Superior temporal gyrus (tissue), 1 donor: Measurements from ENCODE around the gene LRP5.
A peak's percentile ranks its signal among the peaks of the same experiment; 100 is the strongest.
"Not testable (repeated sequence)": the region's sequence is repeated elsewhere in the genome, so short reads cannot be mapped to it uniquely, and the experiment has no call there.

Source experiments
- DNase-seq: peaks from one replicate; pipeline ENCODE4 v3.0.0-alpha.2; 2016; ENCODE audit errors: extremely low spot score

LRP5 gene

DNA sequence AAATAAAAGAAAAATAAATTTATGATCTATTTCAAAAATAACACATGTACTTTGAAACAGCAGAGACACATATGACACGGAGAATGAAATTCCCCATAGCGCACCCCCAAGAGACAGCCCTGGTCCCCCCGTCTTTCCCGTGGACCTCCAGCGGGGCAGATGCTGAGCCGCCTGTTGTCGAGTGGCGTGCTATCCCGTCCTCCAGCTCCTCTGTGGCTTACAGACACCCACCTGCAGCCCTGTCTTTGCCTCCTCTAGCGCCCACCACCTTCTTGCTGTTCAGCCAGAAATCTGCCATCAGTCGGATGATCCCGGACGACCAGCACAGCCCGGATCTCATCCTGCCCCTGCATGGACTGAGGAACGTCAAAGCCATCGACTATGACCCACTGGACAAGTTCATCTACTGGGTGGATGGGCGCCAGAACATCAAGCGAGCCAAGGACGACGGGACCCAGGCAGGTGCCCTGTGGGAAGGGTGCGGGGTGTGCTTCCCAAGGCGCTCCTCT is 103.7 kb downstream of the LRP5 start:
- DNase-seq = no peak

DNA sequence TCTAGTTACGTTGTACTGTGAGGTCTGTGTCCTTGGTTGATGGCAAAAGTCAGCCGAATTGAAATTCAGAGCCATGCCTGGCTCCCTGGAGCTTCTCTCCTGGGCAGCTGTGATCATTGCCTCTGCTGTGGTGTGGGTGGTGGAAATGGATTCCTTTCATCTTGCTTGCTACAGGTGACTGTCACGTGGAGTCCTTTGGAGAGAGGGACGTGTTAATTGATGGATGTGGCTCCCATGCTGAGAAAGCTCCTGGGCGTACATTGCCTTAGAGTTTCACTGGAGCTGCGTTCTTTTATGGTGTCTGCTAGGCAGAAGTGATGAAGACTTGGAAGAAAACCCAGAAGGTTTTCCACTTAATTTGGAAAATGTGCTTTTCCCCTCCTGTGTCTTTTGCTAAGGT is 106.3 kb downstream of the LRP5 start:
- no peak for DNase-seq

DNA sequence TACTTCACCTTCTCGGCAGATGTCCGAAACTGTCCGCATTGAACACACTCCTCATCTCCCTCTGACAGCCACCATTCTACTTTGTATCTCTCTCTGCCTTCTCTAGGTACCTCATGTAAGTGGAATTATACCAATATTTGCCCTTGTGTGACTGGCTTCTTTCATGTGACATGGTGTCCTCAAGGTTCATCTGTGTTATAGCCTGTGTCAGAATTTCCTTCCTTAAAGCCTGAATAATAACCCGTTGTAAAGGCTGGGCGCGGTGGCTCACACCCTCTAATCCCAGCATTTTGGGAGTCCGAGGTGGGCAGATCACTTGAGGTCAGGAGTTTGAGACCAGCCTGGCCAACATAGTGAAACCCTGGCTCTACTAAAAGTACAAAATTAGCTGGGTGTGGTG is 107.8 kb downstream of the LRP5 start:
- no peak for DNase-seq

DNA sequence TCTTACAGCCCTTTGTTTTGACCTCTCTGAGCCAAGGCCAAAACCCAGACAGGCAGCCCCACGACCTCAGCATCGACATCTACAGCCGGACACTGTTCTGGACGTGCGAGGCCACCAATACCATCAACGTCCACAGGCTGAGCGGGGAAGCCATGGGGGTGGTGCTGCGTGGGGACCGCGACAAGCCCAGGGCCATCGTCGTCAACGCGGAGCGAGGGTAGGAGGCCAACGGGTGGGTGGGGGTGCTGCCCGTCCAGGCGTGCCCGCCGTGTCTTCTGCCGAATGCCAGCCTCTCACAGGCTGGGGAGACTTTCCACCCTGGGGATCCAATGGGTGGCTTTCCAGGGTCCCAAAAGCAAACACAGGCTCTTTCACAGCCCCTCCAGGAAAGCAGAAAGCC is 111.1 kb downstream of the LRP5 start:
- no peak for DNase-seq

DNA sequence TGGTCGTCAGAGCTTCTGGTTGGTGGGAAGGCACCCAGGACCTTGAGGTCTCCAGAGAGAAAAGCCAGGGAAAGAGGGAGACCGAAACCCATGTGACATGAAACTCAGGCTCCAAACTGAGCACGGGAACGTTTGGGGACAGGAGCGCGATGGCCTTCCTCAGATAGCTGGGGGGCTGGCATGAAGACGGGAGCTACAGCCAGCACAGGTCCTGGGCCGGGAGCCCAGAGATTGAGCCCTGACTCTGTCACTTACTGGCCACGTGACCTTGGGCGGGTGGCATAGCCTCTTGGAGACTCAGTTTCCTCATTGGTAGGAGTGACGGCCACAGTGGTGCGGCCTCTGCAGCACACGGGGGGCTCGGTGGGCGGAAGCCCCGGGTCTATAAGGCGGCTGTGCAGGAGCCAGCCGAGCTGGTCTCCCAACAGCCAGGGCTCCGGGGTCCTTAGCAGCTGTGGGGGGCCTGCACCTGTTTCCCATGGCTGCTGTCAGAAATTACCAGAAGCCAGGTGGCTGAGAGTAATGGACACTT is 111.8 kb downstream of the LRP5 start:
- DNase-seq = no peak

DNA sequence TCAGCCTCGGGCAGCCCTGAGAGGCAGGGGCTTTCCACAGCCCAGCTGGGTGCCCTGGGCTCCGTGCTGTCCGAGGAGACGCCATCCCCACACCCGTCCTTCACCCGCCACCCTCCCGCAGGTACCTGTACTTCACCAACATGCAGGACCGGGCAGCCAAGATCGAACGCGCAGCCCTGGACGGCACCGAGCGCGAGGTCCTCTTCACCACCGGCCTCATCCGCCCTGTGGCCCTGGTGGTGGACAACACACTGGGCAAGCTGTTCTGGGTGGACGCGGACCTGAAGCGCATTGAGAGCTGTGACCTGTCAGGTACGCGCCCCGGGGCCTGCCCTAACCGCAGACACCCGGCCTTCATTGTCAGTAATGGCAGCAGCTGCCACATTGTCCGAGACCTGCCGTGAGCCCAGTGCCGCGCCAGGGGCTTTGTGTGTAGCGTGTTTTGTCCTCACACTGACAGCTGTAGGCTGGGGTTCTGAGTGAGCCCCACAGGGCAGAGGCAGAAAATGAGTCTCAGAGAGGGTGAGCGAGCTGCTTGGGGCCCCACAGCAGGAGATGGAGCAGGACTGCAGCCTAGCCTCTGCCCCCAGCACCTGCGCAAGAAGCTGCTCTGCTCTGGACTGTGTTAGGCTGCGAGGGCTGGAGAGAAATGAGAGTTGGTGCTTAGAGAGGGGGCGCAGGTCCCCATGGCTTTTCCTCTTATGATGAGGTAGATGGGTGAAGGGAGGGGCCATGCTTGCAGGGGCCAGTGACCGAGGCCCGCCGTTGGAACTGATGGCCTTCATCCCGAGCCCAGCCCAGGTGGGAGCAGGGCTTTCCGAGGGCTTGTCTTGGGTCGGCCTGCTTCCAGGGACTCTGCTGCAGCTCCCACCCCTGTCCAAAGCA is 112.8 kb downstream of the LRP5 start:
- no peak for DNase-seq

DNA sequence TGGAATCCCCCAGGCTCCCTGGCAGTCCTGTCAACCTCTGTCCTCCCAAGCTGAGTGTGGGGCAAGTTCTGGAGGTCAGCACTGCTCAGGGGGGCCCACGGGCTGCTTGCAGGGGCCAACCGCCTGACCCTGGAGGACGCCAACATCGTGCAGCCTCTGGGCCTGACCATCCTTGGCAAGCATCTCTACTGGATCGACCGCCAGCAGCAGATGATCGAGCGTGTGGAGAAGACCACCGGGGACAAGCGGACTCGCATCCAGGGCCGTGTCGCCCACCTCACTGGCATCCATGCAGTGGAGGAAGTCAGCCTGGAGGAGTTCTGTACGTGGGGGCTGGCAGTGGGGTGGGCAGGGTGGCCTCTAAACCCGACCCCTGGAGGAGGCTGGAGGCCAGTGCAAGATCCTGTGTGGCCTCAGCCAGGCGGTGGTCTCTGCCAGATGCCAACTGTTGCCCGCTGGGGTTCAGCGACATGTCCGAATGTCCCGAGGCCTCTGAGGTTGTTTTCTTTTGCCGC is 113.5 kb downstream of the LRP5 start:
- no peak for DNase-seq

DNA sequence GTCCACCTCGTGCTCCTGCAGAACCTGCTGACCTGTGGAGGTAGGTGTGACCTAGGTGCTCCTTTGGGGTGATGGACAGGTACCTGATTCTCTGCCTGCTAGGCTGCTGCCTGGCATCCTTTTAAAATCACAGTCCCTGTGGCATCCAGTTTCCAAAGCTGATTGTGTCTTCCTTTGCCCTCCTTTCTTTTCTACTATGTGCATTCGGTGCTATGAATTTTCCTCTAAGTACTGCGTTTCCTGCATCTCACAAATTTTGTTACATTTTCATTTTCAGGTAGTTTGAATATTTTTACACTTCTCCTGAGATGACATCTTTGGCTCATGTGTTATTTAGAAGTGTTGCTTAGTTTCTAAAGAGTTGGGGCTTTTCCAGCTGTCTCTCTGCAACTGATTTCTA is 117.3 kb downstream of the LRP5 start:
- no peak for DNase-seq

DNA sequence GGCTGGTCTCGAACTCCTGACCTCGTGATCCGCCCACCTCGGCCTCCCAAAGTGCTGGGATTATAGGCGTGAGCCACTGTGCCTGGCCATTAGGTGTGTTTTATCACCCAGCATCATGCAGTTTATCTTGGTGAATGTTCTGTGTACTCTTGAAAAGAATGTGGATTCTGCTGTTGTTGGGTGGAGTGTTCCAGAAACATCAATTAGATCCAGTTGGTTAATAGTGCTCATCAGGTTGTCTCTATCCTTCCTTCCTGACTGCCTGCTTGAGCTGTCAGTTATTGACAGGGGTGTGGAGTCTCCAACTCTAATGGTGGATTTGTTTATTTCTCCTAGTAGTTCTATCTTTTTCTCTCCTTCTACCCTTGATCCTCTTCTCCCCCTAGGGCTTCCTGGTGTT is 118.0 kb downstream of the LRP5 start:
- DNase-seq = no peak

DNA sequence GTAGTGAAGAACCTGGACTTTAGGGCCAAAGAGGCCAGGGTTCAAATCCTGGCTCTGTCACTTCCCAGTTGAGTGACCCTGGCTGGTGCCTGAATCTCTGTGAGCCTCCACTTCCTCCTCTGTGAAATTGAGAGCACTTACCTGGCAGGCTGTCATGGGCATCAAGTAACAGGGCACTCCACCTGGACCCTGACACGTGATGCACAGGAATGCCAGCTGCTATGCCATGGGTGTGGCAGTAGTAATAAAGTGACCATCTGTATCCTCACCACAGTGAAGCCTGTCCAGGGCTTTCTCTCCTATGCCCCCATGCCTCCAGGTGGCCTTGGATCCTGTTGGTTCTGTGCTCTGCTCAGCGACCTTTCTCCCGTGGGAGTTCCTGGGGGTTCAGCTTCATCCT is 118.4 kb downstream of the LRP5 start:
- DNase-seq = no peak

DNA sequence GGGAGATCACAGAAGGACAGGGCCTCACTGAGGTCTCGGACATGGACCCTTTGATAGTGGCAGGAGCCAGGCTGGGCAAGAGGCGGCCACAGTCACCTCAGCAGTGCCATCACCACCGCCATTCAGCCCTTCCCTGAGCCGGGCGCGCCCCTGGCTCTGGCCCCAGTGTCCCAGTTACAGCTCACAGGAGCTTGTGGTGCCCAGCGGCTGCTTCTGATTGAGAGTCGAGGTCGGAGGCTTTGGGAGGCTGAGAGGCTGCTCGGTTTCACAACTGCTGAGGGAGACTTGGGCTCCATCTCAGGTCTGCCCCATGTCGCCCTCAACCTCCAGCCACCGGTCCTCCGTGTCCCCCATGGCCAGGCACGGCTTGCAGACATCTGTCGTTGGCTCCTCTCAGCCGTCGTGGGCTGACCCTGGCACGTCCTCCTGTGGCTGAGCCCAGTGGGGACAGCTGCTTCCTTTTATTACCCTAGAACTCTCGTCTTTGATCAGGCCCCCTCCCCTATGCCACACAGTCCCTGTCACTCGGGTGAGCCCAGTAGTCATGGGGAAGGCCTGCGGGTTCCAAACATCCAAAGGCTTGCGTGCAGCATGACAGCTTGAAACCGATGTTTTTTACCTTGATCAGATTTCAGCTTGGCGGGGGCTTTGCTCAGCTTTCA is 119.7 kb downstream of the LRP5 start:
- DNase-seq = no peak

DNA sequence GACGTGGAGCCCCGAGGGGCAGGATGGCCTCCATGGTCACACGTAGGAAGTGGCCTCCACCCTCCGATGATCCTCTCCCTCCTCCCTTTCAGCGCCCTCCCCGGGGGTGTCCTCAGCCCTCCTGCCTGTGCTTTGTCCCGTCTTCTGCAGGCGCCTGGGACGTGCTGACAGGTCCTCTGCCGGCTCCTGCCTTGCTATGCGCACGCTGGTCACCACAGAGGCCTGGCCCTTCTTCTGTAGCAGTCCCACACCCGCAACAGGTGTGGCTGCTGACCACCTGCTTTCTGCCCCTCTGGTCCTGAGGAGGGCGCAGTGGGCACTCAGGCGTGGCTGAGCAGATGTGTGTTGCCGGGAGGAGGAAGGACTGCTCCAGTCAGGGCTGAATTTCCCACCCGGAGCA is 120.5 kb downstream of the LRP5 start:
- no peak for DNase-seq

DNA sequence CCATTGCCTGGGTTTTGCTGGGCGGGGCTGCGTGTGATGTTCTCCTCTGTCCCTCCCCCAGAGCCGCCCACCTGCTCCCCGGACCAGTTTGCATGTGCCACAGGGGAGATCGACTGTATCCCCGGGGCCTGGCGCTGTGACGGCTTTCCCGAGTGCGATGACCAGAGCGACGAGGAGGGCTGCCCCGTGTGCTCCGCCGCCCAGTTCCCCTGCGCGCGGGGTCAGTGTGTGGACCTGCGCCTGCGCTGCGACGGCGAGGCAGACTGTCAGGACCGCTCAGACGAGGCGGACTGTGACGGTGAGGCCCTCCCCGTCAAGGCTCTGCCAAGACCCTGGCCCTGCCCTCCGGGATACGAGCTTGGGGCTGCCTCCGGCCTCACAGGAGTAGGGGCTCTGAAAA is 121.2 kb downstream of the LRP5 start:
- no peak for DNase-seq

DNA sequence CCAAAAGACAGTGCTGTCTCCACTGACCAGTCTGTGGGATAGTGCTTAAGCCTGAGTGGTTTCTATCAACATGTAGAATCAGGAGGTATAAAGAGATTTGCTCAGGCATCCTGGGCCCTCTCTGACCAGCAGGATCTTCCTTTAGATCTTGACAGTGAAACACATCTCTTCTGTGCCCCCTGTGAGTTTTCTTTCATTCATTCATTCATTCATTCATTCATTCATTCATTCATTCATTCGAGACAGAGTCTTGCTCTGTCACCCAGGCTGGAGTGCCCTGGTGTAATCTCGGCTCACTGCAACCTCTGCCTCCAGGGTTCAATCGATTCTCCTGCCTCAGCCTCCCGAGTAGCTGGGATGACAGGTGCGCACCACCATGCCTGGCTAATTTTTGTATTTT is 121.8 kb downstream of the LRP5 start:
- not testable (repeated sequence) for DNase-seq

DNA sequence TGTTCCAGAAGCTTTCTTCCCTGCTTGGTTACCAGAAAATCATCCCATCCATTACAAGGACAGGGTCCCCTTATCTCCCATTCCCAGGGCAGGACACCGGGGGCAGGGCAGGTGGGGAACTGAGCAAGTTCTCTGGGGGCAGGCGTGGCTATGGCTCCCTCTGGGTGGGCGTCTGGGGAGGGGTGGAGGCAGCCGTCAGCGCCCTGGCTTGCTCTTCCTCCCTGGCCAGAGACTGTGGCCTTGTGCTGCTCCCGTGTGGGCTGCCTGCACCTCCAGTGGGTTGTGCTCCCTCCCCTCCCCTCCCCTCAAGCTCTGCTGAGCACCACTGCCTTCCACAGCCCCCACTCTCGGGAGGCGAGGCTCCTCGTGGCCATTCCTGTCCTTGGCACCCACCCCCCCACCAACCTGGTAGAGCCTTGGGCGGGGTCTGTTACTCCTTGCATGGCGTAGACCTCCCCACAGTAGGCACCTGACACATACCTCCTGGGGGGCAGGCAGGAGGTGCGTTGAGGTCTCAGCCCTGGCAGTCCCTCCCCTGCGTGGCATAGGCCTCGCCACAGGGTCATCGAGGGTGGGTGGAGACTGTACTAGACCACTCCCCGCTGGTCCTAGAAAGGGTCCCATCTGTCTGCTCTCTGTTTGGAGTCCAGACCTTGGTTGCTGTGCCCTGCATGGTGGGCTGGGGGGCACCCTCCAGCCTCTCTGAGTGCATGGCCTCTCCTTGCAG is 123.9 kb downstream of the LRP5 start:
- DNase-seq = no peak

DNA sequence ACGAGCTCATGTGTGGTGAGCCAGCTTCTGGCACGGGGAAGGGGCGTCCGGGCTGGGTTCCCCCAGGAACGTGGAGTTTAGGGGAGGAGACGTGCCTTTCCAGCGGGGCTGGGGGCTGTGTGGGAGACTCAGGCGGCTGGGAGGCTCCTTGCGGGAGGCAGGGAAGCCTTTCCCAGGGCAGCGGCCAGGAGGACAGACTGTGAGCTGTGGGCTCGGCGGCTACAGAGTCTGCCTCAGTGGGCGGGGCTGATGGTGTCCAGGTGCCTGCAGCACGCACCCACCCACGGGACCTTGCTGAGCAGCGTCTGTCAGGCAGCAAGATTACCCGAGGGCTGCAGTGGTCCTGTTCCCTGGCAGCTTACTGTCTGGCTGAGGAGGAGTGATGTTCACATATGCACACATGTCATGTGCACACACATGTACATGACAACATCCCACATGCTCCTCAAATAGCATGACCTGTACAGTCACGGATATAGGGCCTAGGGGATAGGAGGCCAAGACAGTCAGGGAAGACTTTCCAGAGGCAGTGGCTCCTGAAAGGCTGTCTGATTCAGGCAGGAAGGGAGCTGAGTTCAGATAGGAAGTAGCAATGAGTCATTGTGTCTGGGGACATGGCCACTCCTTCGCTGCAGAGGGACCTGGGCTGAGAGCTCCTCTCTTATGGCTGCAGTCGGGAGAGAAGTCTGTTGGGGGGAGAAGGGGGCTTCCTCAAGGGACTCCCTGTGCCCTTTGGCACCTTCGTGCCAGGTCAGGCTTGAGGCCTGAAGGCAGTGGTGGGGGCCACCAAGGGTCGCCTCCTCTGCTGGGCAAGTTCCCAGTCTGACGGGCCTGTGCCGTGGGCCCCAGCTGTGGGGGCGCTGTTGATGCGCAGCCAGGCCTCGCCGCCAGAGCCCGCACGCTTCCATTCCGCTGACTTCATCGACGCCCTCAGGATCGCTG is 124.9 kb downstream of the LRP5 start:
- no peak for DNase-seq

DNA sequence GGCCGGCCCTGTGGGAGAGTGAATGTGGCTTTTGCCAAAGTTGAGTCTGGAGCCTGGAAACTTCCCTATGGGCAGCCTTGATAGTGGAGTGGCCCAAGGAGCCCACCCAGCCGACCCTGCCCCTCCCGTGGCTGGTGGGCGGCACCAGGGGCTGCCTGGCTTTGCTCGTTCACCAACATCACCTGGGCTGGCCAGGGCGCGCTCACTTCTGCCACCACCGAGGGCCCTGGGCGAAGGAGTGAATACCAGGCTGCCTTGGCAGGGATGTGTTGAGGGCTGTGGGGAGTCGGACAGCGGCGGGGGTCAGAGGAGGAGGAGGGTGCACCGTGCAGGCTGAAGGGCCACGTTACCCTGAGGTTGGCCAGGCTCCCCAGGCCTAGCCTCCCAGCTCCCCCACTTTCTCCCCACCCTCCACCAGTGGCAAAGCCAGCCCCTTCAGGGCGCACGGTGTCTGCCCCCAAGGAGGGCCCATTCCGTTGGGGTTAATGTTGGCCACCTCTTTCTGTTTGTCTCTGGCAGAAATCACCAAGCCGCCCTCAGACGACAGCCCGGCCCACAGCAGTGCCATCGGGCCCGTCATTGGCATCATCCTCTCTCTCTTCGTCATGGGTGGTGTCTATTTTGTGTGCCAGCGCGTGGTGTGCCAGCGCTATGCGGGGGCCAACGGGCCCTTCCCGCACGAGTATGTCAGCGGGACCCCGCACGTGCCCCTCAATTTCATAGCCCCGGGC is 125.7 kb downstream of the LRP5 start:
- DNase-seq = no peak

DNA sequence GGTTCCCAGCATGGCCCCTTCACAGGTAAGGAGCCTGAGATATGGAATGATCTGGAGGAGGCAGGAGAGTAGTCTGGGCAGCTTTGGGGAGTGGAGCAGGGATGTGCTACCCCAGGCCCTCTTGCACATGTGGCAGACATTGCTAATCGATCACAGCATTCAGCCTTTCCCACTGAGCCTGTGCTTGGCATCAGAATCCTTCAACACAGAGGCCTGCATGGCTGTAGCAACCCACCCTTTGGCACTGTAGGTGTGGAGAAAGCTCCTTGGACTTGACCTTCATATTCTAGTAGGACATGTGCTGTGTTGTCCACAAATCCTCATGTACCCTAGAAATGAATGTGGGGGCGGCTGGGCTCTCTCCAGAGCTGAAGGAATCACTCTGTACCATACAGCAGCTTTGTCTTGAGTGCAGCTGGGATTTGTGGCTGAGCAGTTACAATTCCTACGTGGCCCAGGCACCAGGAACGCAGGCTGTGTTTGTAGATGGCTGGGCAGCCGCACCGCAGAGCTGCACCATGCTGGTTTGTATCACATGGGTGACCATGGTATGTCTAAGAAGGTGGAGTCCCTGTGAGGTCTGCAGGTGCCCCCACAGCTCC is 126.4 kb downstream of the LRP5 start:
- DNase-seq = peak; percentile 27

DNA sequence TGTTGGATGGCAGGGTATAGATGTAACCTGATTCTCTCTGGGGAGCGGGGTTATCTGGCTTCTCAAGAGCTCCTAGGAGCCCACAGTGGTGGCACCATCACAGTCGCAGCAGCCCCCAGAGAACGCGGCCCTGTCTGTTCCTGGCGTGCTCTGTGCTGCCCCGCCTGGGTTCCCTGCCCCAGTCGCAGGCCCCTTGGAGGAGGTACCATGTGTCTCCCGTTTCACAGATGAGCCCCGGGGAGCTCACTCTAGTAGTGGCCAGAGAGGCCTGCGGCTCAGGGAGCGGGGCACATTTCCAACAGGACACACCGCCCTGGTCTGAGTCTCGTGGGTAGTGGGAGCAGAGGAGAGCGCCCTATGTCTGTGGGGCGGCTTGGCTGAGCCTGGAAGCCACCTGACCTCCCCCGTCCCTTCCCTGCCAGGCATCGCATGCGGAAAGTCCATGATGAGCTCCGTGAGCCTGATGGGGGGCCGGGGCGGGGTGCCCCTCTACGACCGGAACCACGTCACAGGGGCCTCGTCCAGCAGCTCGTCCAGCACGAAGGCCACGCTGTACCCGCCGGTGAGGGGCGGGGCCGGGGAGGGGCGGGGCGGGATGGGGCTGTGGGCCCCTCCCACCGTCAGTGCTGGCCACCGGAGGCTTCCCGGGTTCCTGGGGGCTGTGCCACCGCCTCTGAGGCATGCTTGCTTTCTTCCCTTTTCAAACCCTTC is 127.1 kb downstream of the LRP5 start:
- DNase-seq = no peak
